Measurements from ENCODE around the gene SEPTIN2. TPM values are rescaled to one million over a fixed set of nuclear protein-coding genes. Genes with fewer than 3 reads are reported as not detected.

The SEPTIN2 gene
- total RNA-seq, 2 donors from 2014 or later: 269 to 272 TPM

- Mint-ChIP-seq H3K9me3 (no peaks in the 10 kb centered on the region), H3K27ac (peak overlapping the region; percentile 33), H3K4me3 (no peak overlapping the region), H3K27me3 (ENCODE audit: low read depth) (no peaks in the 10 kb centered on the region), H3K36me3 (ENCODE audit: insufficient read depth in 2 of 2) (peaks cover 8 to 42% of the 10 kb centered on the region in 2 donors), H3K4me1 (ENCODE audit: low read depth) (peaks cover 52% of the 10 kb centered on the region)
- ATAC-seq (replicated peaks in 1 of 2): no peak
- no peak for DNase-seq
Measured at GRCh38 chr2:241323778-241324177, 8.1 kb downstream of the SEPTIN2 start.

GRCh38 chr2:241324775-241325174, 9.1 kb downstream of the SEPTIN2 start:
- no peak overlapping the region for H3K4me3 Mint-ChIP-seq
- no peaks in the 10 kb centered on the region for H3K27me3 Mint-ChIP-seq (ENCODE audit: low read depth)
- H3K9me3 Mint-ChIP-seq: no peaks in the 10 kb centered on the region
- peaks cover 42% of the 10 kb centered on the region for H3K4me1 Mint-ChIP-seq (ENCODE audit: low read depth)
- peak overlapping the region; percentile 44 for H3K27ac Mint-ChIP-seq
- ATAC-seq (replicated peaks in 1 of 2) (no peak), DNase-seq (no peak)
- H3K36me3 Mint-ChIP-seq (ENCODE audit: insufficient read depth in 2 of 2): peaks cover 10 to 43% of the 10 kb centered on the region in 2 donors

- DNase-seq (no peak), ATAC-seq (replicated peaks in 1 of 2) (no peak)
- Mint-ChIP-seq H3K9me3 (no peaks in the 10 kb centered on the region), H3K27ac (no peak overlapping the region), H3K4me3 (no peak overlapping the region), H3K27me3 (ENCODE audit: low read depth) (no peaks in the 10 kb centered on the region), H3K4me1 (ENCODE audit: low read depth) (peaks cover 37% of the 10 kb centered on the region), H3K36me3 (ENCODE audit: insufficient read depth in 2 of 2) (peaks cover 8 to 39% of the 10 kb centered on the region in 2 donors)
Measured at GRCh38 chr2:241325257-241325656, 9.5 kb downstream of the SEPTIN2 start.

- DNase-seq: no peak
- ATAC-seq (replicated peaks in 1 of 2): no peak
- Mint-ChIP-seq H3K4me3 (no peak overlapping the region), H3K9me3 (no peaks in the 10 kb centered on the region), H3K27me3 (ENCODE audit: low read depth) (no peaks in the 10 kb centered on the region), H3K27ac (peak overlapping the region; percentile 20), H3K4me1 (ENCODE audit: low read depth) (peaks cover 2% of the 10 kb centered on the region), H3K36me3 (ENCODE audit: insufficient read depth in 2 of 2) (peaks cover 7 to 24% of the 10 kb centered on the region in 2 donors)
Measured at GRCh38 chr2:241329669-241330615, 14.2 kb downstream of the SEPTIN2 start.

- no peak overlapping the region for H3K4me3 Mint-ChIP-seq
- no peak overlapping the region for H3K27ac Mint-ChIP-seq
- H3K36me3 Mint-ChIP-seq (ENCODE audit: insufficient read depth in 2 of 2): peaks cover 4 to 22% of the 10 kb centered on the region in 2 donors
Measured at GRCh38 chr2:241330616-241330981, 14.9 kb downstream of the SEPTIN2 start.

GRCh38 chr2:241334813-241335212, 19.1 kb downstream of the SEPTIN2 start:
- H3K36me3 Mint-ChIP-seq (ENCODE audit: insufficient read depth in 2 of 2): peaks cover 7 to 22% of the 10 kb centered on the region in 2 donors
- no peaks in the 10 kb centered on the region for H3K9me3 Mint-ChIP-seq
- DNase-seq: no peak
- H3K27ac Mint-ChIP-seq: no peak overlapping the region
- H3K4me1 Mint-ChIP-seq (ENCODE audit: low read depth): peaks cover 29% of the 10 kb centered on the region
- ATAC-seq (replicated peaks in 1 of 2): no peak
- H3K4me3 Mint-ChIP-seq: no peak overlapping the region
- H3K27me3 Mint-ChIP-seq (ENCODE audit: low read depth): no peaks in the 10 kb centered on the region

More at GRCh38 chr2:241330616-241330981, 14.9 kb downstream of the SEPTIN2 start:
- Mint-ChIP-seq H3K4me1 (ENCODE audit: low read depth) (peaks cover 9% of the 10 kb centered on the region), H3K9me3 (no peaks in the 10 kb centered on the region), H3K27me3 (ENCODE audit: low read depth) (no peaks in the 10 kb centered on the region)
- DNase-seq (no peak), ATAC-seq (replicated peaks in 1 of 2) (no peak)

GRCh38 chr2:241339839-241340630, 24.3 kb downstream of the SEPTIN2 start:
- peak overlapping the region; percentile 84 for H3K27ac Mint-ChIP-seq
- no peak overlapping the region for H3K4me3 Mint-ChIP-seq
- peaks cover 42% of the 10 kb centered on the region for H3K4me1 Mint-ChIP-seq (ENCODE audit: low read depth)
- ATAC-seq (replicated peaks in 1 of 2): no peak
- no peak for DNase-seq
- H3K9me3 Mint-ChIP-seq: no peaks in the 10 kb centered on the region
- peaks cover 17 to 48% of the 10 kb centered on the region in 2 donors for H3K36me3 Mint-ChIP-seq (ENCODE audit: insufficient read depth in 2 of 2)
- no peaks in the 10 kb centered on the region for H3K27me3 Mint-ChIP-seq (ENCODE audit: low read depth)

- H3K27ac Mint-ChIP-seq: peak overlapping the region; percentile 84
Measured at GRCh38 chr2:241340631-241341163, 25.0 kb downstream of the SEPTIN2 start.

GRCh38 chr2:241344925-241345651, 29.4 kb downstream of the SEPTIN2 start:
- no peak overlapping the region for H3K27ac Mint-ChIP-seq
- peaks cover 13% of the 10 kb centered on the region for H3K4me1 Mint-ChIP-seq (ENCODE audit: low read depth)
- DNase-seq: no peak
- H3K36me3 Mint-ChIP-seq (ENCODE audit: insufficient read depth in 2 of 2): peaks cover 17 to 47% of the 10 kb centered on the region in 2 donors
- no peak for ATAC-seq (replicated peaks in 1 of 2)
- no peak overlapping the region for H3K4me3 Mint-ChIP-seq
- no peaks in the 10 kb centered on the region for H3K27me3 Mint-ChIP-seq (ENCODE audit: low read depth)
- no peaks in the 10 kb centered on the region for H3K9me3 Mint-ChIP-seq

More at GRCh38 chr2:241340631-241341163, 25.0 kb downstream of the SEPTIN2 start:
- H3K4me1 Mint-ChIP-seq (ENCODE audit: low read depth): peaks cover 35% of the 10 kb centered on the region
- no peak for ATAC-seq (replicated peaks in 1 of 2)
- H3K4me3 Mint-ChIP-seq: peak overlapping the region in 1 of 2 donors; percentile 23
- no peak for DNase-seq
- H3K27me3 Mint-ChIP-seq (ENCODE audit: low read depth): no peaks in the 10 kb centered on the region
- peaks cover 17 to 49% of the 10 kb centered on the region in 2 donors for H3K36me3 Mint-ChIP-seq (ENCODE audit: insufficient read depth in 2 of 2)
- no peaks in the 10 kb centered on the region for H3K9me3 Mint-ChIP-seq

- H3K4me1 Mint-ChIP-seq (ENCODE audit: low read depth): peaks cover 9% of the 10 kb centered on the region
- H3K4me3 Mint-ChIP-seq: no peak overlapping the region
- H3K27ac Mint-ChIP-seq: no peak overlapping the region
- no peaks in the 10 kb centered on the region for H3K9me3 Mint-ChIP-seq
- no peak for ATAC-seq (replicated peaks in 1 of 2)
- no peaks in the 10 kb centered on the region for H3K27me3 Mint-ChIP-seq (ENCODE audit: low read depth)
- no peak for DNase-seq
- peaks cover 9 to 37% of the 10 kb centered on the region in 2 donors for H3K36me3 Mint-ChIP-seq (ENCODE audit: insufficient read depth in 2 of 2)
Measured at GRCh38 chr2:241349941-241350340, 34.2 kb downstream of the SEPTIN2 start.

GRCh38 chr2:241350530-241350877, 34.8 kb downstream of the SEPTIN2 start:
- no peaks in the 10 kb centered on the region for H3K27me3 Mint-ChIP-seq (ENCODE audit: low read depth)
- no peak overlapping the region for H3K4me3 Mint-ChIP-seq
- DNase-seq (no peak), ATAC-seq (replicated peaks in 1 of 2) (no peak)
- H3K4me1 Mint-ChIP-seq (ENCODE audit: low read depth): peaks cover 9% of the 10 kb centered on the region
- H3K9me3 Mint-ChIP-seq: no peaks in the 10 kb centered on the region
- peak overlapping the region; percentile 1 for H3K27ac Mint-ChIP-seq
- H3K36me3 Mint-ChIP-seq (ENCODE audit: insufficient read depth in 2 of 2): peaks cover 9 to 37% of the 10 kb centered on the region in 2 donors

- peaks cover 9% of the 10 kb centered on the region for H3K4me1 Mint-ChIP-seq (ENCODE audit: low read depth)
- H3K9me3 Mint-ChIP-seq: no peaks in the 10 kb centered on the region
- peak overlapping the region; percentile 1 for H3K27ac Mint-ChIP-seq
- ATAC-seq (replicated peaks in 1 of 2) (no peak), DNase-seq (no peak)
- no peaks in the 10 kb centered on the region for H3K27me3 Mint-ChIP-seq (ENCODE audit: low read depth)
- H3K4me3 Mint-ChIP-seq: no peak overlapping the region
- H3K36me3 Mint-ChIP-seq (ENCODE audit: insufficient read depth in 2 of 2): peaks cover 9 to 35% of the 10 kb centered on the region in 2 donors
Measured at GRCh38 chr2:241350878-241351639, 35.3 kb downstream of the SEPTIN2 start.

Measured in activated T-cell treated with anti-CD3 and anti-CD28 coated beads, Interleukin-2, amount 50 U/mL, for 72 hours (primary cell).